NCI-H460 (cell line): ENCODE results near the gene NLGN1. TPM values are rescaled to one million over a fixed set of nuclear protein-coding genes. Genes with fewer than 3 reads are reported as not detected.

ENCODE experiments used
- DNase-seq: peaks from one replicate; pipeline ENCODE4 v3.0.0-alpha.2; 2016; ENCODE audit warnings: low read depth; ENCODE audit errors: extremely low read depth
- total RNA-seq: library from RNA; depleted of rRNA; stranded (reverse); fragments of >200 nt; shearing (Covaris generic); gene quantifications from 2 replicates; pipeline ENCODE4 v1.2.3, GENCODE V29; 2014

Gene NLGN1
- total RNA-seq, 1 experiment from 2014 or later, result 10.7 TPM

DNA sequence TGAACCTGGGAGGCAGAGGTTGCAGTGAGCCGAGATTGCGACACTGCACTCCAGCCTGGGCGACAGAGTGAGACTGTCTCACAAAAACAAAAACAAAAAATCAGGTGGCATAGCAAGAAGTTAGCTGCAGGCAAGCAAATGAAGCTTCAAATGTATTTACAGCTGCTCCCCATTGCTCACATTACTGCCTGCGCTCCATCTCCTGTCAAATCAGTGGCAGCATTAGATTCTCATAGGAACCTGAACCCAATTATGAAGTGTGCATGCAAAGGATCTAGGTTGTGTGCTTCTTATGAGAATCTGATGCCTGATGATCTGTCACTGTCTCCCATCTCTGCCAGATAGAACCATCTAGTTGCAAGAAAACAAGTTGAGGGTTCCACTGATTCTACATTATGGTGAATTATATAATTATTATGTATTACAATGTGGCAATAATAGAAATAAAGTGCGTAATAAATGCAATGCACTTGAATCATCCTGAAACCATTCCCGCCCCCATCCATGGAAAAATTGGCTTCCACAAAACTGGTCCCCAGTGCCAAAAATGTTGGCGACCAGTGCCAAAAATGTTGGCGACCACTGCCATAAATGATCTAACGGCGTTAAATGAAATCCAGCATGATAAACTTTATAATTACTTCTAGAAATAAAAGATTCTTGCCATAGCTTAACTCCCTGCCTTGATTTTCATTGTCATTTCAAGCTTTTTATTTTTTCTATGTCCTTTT lies 844.9 kb downstream of the NLGN1 start:
- no peak for DNase-seq

DNA sequence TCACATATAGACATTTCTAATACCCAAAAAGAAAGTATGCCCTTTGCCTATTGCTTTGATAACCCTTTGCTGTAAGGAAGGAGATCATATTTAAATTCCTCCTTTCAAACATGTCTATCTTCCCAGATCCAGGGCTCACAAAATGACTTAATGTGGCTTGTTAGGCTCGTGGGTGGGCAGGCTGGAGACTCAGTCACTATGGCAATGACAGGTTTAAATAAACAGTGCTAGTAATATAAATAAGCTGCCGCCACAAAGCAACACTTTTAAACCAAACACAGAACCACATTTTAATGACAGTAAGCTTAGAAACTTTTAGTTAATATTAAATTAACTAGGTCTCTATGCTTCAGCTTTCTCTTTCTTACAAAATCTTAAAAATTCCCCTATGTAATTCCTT lies 845.6 kb downstream of the NLGN1 start:
- no peak for DNase-seq

DNA sequence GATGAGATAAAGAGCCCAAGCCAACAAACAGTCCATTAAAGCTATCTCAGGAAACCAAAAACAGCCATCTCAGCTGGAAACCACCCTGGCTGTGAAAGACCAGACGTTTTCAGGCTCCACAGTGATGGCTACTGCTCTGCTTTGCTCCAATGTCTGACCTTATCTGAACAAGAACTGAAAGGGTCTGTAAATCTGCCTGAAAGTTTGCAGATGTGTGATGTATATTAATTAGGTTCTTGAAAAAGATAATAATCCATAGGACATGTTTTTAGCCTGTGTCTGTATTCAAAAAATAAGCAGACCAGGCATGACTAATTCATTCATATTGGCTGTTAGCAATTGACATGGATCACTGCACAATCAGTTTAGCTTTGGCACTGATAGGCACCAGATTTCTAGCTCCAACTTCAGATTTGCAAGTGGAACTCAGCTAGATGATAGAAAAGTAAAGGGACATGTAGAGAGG lies 850.2 kb downstream of the NLGN1 start:
- no peak for DNase-seq

DNA sequence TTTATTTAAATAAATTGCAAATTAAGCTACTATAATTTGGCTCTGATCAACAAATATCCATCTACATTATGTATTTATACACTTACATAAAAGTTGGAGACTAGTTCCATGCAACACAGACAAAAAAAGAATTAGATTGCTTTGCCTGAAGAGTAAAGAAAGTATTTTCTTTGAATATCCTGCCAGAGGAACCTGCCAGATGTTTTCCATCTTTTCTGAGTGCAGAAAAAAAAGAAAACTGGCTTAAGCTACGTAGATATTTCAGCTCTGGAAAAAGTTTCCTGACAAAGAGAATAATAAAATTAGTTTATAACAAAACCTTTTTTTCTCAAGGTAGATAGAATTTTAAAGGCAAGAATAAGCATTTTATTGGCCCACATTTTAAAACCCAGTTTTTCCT lies 854.1 kb downstream of the NLGN1 start:
- DNase-seq, result no peak

DNA sequence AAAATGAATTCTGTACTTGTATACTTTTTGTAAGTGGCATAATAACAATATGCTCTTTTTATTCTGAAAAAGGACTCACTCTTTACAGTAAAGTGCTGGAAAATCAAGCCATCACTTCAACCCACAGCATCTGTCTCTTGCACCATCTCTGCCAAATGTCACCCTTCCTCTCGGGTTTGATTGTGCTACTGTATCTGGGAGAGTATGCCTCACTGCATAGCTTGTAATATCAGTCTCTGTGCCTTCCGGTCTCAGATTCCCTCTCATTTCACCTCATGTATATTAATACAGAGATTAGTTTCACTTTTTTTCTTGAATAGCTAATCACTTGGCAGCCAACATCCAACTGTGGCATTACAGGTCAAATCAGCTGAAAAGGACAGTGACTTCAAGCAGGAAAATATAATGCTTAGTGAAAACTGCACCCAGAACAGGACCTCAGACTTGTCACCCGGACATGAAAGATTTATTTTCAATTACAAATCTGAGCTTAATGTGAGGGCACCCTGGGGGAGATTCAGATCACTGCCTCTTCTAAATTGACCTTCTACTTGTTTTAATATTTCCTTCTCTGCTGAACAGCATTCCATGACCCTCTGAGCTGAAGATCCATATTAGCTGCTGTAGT lies 855.8 kb downstream of the NLGN1 start:
- DNase-seq, result no peak

DNA sequence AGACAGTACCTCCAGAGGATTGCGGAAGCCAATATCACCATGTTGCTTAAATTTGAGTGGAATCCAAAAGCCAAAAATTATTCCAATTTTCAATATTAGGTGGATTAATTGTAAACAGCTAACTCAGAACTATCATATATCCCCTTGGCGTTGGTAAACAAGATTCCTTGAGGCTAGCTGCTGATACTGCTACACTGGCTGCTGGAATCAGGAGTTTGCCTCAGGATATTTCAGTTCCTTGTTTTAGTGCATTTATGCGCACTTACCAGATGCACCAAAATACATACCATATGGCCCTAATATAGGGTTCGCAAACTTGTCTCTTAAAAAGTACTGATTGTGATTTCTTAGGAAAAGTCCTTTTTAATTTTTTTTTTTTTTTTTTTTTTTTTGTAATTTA lies 856.4 kb downstream of the NLGN1 start:
- no peak for DNase-seq

DNA sequence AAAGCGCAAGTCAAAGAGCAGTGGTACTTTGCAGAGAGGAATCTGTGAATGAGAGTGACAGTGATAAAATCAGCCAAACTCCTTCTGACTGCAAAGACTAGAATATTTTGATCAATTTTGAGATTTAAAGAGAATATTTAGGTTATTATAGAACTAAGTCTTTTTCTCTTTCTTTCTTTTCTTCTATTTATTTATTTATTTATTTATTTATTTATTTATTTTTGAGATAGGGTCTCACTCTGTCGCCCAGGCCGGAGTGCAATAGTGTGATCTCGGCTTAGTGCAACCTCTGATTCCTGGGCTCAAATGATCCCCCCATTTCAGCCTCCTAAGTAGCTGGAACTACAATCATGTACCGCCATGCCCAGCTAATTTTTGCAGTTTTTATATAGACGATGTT lies 857.9 kb downstream of the NLGN1 start:
- DNase-seq, result no peak

DNA sequence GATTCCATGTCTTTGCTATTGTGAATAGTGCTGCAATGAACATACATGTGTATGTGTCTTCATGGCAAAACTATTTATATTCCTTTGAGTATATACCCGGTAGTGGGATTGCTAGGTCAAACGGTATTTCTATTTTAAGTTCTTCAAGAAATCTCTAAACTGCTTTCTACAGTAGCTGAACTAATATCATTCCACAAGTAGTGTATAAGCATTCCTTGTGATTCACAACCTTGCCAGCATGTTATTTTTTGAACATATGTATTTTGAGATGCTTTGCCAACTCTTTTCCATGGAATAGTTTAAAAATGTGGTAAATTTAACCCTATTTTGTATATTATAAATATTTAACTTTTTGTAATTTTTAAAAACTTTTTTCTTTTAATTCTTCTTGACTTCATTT lies 868.9 kb downstream of the NLGN1 start:
- DNase-seq, result no peak

DNA sequence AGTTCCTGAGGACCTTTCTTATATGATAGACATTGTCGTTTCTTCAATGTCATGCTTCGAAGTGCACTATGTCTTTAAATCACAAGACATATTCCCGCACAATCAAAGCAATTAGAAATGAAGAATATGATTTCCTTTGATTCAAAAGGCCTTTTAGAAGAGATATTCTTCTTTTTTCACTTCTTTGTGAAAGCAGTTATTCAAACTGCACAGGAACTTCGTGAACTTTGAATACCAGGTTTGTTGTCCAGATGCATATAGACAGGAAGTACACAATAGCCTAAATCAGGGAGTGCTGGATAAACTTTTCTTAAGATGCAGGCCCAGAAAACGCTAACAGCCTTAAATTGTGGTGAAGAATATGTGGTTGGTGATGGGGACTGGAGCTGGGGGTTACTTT lies 870.5 kb downstream of the NLGN1 start:
- no peak for DNase-seq

DNA sequence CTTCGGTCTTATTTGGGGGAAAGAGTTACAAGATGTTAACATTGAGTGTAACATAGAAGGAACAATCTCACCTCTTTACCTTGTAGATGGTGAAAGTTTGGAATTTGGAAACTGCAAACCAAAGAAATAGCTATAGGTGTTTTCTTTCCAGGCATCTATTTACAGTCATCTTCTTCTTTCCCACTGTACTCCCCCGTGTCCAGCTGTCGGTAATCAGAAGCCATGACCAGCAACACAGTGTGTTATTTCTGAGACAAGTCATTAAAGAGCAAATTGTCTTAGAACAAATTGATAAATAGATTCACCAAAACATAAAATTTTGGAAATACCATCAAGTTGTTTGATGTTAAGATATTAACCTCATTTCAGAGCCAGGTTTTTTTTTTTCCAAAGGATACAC lies 871.0 kb downstream of the NLGN1 start:
- DNase-seq, result no peak

DNA sequence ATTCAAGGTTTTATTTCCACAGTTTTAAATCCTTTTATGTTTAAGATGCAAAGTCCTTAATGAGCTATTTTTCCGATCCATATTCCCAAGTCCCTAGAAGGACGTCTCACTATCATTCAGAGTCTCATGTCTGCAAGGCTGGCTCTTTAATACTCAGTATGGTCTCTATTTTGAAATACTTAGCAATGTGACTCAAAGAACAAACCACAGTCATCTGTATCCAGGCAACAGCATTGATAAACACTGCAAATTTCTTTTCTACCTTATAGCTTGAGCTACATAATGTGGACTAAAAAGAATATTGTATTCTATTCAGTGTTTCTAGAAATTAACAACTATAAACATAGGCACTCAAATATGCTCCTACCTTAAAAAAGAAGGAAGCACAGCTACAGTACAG lies 873.3 kb downstream of the NLGN1 start:
- no peak for DNase-seq

DNA sequence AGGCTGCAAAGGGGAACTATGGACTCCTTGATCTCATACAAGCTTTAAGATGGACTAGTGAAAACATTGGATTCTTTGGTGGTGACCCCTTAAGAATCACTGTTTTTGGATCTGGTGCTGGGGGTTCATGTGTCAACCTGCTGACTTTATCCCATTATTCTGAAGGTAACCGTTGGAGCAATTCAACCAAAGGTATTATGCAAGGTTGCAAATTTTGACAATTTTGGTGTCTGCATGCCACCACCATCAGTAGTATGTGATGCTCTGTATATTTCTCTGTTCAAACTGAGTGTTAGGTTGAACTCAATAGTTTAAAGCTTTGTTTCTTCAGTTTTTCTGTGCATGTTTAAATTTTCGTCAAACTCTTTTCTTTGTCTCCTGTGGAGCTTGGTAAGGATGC lies 877.8 kb downstream of the NLGN1 start:
- DNase-seq, result no peak

DNA sequence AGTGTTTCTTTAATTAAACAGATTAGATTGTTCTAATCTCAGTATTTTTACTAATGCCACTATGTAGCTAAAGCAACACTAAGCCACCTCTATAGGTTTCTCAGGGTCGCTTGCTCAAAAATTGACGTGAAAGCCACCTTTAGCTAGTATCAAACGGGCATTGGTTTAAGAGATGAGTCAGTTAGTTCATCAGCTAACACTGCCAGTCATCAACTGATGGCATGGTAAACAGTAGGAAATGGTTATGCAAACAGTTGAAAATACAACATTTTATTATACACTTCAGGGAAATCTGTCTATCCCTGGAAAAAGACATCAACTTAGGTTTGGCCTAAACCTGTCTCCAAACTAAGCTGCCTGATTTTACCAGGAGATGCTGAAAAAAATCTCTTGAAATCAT lies 879.3 kb downstream of the NLGN1 start:
- DNase-seq, result no peak

DNA sequence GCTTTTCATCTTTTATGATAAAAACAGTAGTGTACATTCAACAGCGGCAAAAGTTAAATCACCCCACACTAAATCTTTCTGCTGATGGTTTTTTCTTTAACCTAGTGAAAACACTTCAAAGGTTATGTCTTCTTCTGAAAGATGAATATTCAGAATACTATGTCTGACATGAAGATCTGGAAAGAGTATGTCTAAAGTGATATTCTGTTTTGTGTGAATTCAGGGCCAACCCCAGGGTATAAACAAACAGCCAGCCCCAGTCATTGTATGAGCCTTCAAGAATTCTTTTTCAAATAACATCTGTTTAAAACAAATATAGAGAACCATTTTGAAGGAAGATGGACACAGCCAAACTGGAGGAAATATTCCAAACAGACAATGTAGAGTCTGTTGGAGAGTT lies 880.5 kb downstream of the NLGN1 start:
- no peak for DNase-seq

DNA sequence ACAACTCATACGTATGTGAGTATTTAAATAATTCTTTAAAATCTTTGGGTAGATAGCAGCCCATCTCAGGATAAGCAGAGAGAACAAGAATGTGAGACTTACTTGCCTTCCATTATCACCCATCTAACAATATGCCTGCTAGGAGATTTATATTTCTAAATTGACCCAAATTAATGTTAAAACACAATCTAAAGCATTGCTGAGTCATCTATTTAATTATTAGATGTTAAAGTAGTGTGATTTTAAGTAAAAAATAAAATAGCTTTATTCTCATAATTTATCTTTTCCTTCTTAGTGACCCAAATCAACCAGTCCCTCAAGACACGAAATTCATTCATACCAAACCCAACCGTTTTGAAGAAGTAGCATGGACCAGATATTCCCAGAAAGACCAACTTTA lies 882.6 kb downstream of the NLGN1 start:
- no peak for DNase-seq

DNA sequence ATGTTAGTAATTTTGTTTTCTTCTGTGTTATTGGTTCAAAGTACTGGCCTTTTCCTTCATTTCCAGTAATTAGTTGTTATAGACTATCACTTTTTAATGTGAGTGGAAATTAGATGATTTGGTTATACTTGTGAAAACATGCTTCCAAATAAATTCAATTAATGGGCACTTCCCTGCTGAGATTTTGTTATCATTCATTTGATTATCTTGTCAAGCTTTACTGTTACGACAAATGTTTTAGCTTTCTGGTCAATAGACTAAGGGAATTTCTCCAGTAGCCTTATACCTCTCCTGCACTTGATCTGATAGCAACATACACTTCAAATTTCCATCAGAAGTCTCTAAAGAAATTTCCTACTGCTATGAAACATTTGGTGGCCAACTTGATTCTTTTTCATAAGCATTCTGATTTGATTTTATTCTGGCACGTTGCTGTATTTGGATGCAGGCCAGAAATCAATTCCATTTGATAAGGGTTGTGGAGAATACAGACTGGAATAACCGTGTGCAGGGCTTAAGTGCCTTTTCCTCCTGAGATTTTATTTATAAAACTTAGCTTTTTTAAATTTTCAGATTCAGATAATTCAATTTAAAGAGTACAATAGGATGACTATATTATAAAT lies 887.8 kb downstream of the NLGN1 start:
- DNase-seq, result no peak

DNA sequence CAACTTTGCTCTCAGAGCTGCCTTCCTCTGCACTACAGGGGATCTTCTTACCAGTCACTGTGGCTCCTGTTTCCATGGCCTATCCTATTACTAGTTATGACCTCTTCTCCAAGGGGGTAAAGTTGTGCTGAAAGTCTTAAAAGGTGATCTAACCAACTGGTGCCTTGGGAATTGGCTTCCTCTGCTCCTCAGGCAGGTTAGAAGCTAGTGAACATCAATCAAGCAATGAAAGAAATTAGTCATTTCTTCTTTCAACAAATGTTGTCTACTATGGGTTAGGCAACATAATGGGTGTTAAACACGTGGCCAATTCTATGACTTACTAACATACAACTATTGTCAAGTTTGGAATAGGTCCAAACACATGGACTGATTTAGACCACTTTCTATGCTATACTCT lies 890.2 kb downstream of the NLGN1 start:
- no peak for DNase-seq

DNA sequence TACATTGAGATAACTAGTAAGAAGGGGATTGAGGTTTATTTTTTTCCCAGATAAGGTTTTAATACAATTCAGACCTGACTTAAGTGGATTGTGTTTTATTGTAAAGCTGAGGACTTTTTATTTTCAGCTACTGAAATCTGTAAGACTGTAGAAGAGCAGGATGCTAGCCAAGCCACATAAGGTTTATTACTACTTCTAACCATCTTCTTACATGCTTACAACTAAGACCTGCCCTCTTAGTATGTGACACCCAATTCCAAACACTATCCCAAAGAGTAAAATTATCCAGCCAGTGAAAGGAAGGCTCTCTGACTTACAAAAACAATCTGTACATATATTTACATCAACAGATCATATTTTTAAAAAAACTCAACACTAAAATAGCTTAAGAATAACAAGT lies 897.1 kb downstream of the NLGN1 start:
- no peak for DNase-seq

DNA sequence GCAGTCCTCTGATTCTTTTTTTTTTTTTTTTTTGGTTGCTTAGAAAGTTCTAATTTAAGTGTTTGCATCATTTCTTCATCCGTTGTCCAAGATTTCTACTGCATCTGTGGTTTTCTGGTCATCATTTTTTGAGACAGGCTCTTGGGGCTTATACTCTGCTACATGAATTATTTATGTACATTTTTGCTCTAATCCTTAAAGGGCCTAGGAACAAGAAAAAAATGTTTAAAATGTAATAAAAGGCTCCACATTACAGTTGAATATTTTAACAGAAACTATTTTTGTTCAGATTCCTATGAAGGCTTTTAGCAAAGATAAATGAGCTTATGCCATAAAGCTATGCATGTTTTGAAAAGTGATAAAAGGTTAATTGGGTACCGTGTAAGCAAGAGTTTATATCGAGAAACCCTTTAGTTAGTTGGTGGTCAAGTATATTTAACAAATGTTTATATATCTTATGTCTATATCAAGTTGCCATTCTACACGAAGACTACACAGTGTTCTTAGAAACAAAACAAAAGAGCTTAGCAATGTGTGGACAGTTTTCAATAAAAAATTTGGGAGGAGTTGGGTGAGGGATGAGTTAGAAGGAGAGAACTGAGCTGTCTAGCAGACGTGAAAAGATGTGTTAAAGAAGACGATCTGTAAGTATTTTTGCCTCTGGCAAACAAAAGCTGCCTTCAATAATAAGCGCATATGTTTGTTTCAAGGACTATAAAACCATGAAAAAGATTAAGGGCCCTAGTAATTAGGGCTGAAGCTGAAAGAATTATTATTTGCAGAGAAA lies 898.0 kb downstream of the NLGN1 start:
- no peak for DNase-seq

DNA sequence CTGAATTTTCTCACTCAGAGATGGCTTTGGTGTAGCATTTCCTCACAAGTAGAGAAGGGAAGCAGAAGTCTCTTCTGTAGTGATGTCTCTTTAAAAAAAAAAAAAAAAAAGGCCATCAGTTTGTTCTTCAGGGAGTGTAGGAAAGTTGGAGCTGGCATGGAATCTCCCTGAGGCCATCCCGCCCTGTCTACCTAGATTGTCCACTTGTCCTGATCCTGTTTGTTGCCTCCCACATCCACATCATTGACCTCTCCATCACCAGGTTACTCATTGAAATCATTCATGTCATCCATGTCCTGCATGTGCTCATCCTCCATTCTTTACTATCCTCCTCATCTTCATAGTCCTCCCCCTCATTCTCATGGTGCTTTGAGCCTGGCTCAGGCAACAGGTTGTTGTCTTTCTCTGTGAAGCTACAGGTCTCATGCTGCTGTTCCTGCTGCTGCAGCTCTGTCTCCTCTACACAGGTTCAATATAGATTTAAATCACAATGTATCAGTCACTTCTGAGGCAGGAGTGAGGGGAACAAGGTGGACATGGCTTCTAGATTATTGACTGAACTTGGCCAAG lies 905.3 kb downstream of the NLGN1 start:
- DNase-seq, result no peak
